PC-3 (cell line): ENCODE data around the gene DOC2A. TPM values are rescaled to one million over a fixed set of nuclear protein-coding genes. Genes with fewer than 3 reads are reported as not detected.

Experiments used
- ATAC-seq: fragments of 200-7000 bp; cut with Tn5 transposase; 2 replicates; pipeline ENCODE4 v1.9.1; 2020; ENCODE audit warnings: mild to moderate bottlenecking, moderate library complexity
- BruUV-seq: library from RNA; stranded (reverse); fragments of 400-500 nt; replicated peaks from 2 replicates; lab custom pipeline; 2021; lab: Mats Ljungman, UMichigan
- CTCF ChIA-PET: fragments of 300-600 bp; sonication (Branson Sonifier 250); formaldehyde crosslinking; loops from one replicate; lab custom pipeline; 2022; ENCODE audit warnings: antibody characterized with exemption; lab: Charles Lee
- POLR2A ChIA-PET: fragments of 300-600 bp; sonication (Branson Sonifier 250); formaldehyde crosslinking; loops from one replicate; lab custom pipeline; 2022; ENCODE audit warnings: antibody characterized with exemption; ENCODE audit not compliant: unreplicated experiment; lab: Charles Lee
- DNase-seq: peaks from one replicate; pipeline ENCODE4 v3.0.0-alpha.2; 2015
- H2AFZ ChIP-seq: fragments of 300-600 bp; sonication (generic); 2 replicates; pipeline ENCODE4 v1.6.0; 2016; ENCODE audit warnings: antibody characterized with exemption, low read length
- H3F3A ChIP-seq: fragments of 300-600 bp; sonication (generic); one replicate; pipeline ENCODE4 v1.6.0; 2017; ENCODE audit warnings: antibody characterized with exemption, low read length, control low read depth, mild to moderate bottlenecking; ENCODE audit not compliant: unreplicated experiment
- H3K27ac ChIP-seq: fragments of 300-600 bp; sonication (generic); 2 replicates; pipeline ENCODE4 v1.5.1; 2016; ENCODE audit warnings: mild to moderate bottlenecking, low read length
- H3K27me3 ChIP-seq: fragments of 300-600 bp; sonication (generic); 2 replicates; pipeline ENCODE4 v1.6.1; 2016; ENCODE audit warnings: low read length, mixed read lengths
- H3K36me3 ChIP-seq: fragments of 300-600 bp; sonication (generic); 2 replicates; pipeline ENCODE4 v1.6.1; 2016; ENCODE audit warnings: low read depth, mixed run types, low read length, mixed read lengths
- H3K4me1 ChIP-seq: fragments of 300-600 bp; sonication (generic); 2 replicates; pipeline ENCODE4 v1.5.1; 2016; ENCODE audit warnings: low read length; ENCODE audit not compliant: insufficient read depth
- H3K4me2 ChIP-seq: fragments of 300-600 bp; sonication (generic); 2 replicates; pipeline ENCODE4 v1.6.0; 2016; ENCODE audit warnings: low read length
- H3K4me3 ChIP-seq: fragments of 300-600 bp; sonication (generic); 2 replicates; pipeline ENCODE4 v1.5.1; 2016; ENCODE audit warnings: mild to moderate bottlenecking, low read length, mixed read lengths
- H3K79me2 ChIP-seq: fragments of 300-600 bp; sonication (generic); 2 replicates; pipeline ENCODE4 v1.6.1; 2017; ENCODE audit warnings: low read length, mixed read lengths
- H3K9ac ChIP-seq: fragments of 300-600 bp; sonication (generic); 2 replicates; pipeline ENCODE4 v1.6.0; 2016; ENCODE audit warnings: mild to moderate bottlenecking, low read length
- H3K9me2 ChIP-seq: fragments of 300-600 bp; sonication (generic); replicated peaks from 2 replicates; pipeline ENCODE4 v1.6.1; 2016; ENCODE audit warnings: mixed run types, low read length, mixed read lengths
- H3K9me3 ChIP-seq: fragments of 300-600 bp; sonication (generic); 2 replicates; pipeline ENCODE4 v1.6.1; 2016; ENCODE audit warnings: low read length, mixed read lengths
- H4K20me1 ChIP-seq: fragments of 300-600 bp; sonication (generic); 2 replicates; pipeline ENCODE4 v1.6.1; 2016; ENCODE audit warnings: low read length, mixed read lengths
- EZH2 ChIP-seq: fragments of 300-600 bp; sonication (generic); IDR thresholded peaks from one replicate; pipeline ENCODE4 v1.6.1; 2017; ENCODE audit warnings: antibody characterized with exemption, mild to moderate bottlenecking, low read length; ENCODE audit not compliant: unreplicated experiment
- EZH2phosphoT487 ChIP-seq: fragments of 300-600 bp; sonication (generic); IDR thresholded peaks from 2 replicates; pipeline ENCODE4 v1.6.1; 2018; ENCODE audit warnings: mild to moderate bottlenecking, antibody characterized with exemption, low read length, borderline replicate concordance
- intact Hi-C: fragments of 100-400 bp; cut with micrococcal nuclease; formaldehyde crosslinking; loops from 2 replicates; pipeline ENCODE4 v1.9.0; 2023
- total RNA-seq: library from RNA; depleted of rRNA; stranded (reverse); fragments of >200 nt; gene quantifications from 2 replicates; pipeline ENCODE4 v1.2.3, GENCODE V29; 2014
- TF ChIP-seq, protein P1 (sequence below): fragments of 300-600 bp; sonication (generic); conservative IDR thresholded peaks from 2 replicates; pipeline ENCODE4 v1.5.1; 2017; ENCODE audit warnings: antibody characterized with exemption, low read depth, mild to moderate bottlenecking, low read length

DOC2A gene
- total RNA-seq, 1 experiment from 2014 or later = 4.6 TPM

DNA sequence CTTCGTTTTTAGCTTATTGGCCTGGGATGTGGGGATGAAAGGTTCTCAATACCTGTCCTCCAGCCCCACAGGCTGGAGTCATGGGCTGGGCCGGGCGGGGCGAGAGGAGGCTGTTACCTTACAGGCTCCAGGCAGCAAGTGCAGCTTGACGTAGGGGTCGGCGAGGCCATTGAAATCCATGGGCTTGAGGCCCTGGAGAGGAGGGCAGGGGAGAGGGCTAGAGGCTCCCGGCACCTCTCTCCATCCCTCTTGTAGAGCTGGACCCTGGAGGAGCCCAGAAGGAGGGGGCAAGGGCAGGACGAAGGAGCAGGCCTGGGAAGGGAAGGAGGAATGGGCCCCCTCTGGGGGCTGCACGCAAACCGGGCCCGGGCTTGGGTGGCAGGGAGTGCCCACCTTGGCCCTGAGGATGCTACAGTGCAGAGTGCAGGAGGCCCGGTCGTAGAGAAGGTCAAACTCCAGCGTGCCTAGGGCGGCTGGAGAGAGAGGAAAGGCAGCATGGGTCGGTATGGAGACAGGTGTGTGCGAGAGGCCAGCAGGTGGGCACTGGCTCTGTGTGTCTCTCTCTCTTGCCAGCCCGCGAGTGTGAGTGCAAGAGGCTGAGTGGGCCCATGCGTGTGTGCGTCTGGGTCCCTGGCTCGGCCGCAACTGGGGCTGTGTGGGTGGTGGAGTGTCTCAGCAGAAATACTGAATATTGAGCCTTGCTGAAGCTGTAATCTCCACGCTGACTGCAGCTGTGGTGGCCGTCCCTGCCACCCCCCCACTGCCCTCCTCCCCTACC lies 1.6 kb downstream of the DOC2A start:
- no peaks in the 10 kb centered on the region for H3K9me2 ChIP-seq
- TF ChIP-seq, protein P1, sequence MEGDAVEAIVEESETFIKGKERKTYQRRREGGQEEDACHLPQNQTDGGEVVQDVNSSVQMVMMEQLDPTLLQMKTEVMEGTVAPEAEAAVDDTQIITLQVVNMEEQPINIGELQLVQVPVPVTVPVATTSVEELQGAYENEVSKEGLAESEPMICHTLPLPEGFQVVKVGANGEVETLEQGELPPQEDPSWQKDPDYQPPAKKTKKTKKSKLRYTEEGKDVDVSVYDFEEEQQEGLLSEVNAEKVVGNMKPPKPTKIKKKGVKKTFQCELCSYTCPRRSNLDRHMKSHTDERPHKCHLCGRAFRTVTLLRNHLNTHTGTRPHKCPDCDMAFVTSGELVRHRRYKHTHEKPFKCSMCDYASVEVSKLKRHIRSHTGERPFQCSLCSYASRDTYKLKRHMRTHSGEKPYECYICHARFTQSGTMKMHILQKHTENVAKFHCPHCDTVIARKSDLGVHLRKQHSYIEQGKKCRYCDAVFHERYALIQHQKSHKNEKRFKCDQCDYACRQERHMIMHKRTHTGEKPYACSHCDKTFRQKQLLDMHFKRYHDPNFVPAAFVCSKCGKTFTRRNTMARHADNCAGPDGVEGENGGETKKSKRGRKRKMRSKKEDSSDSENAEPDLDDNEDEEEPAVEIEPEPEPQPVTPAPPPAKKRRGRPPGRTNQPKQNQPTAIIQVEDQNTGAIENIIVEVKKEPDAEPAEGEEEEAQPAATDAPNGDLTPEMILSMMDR = no peak
- TF ChIP-seq EZH2phosphoT487 (no peak), EZH2 (no peak)
- DNase-seq (no peak), ATAC-seq (no peak)
- no peaks in the 10 kb centered on the region for H4K20me1 ChIP-seq
- H3K4me1 ChIP-seq = no peaks in the 10 kb centered on the region
- H3F3A ChIP-seq = no peaks in the 10 kb centered on the region
- BruUV-seq = no TSS peak
- no peak overlapping the region for H3K9ac ChIP-seq
- POLR2A ChIA-PET = interaction anchor here (0.6 kb wide), 1 partner anchor 526 kb away, joined by 4 read pairs; no protein-coding TSS in a partner anchor
- H2AFZ ChIP-seq = no peak overlapping the region
- no peak overlapping the region for H3K4me2 ChIP-seq
- no peaks in the 10 kb centered on the region for H3K9me3 ChIP-seq
- no peaks in the 10 kb centered on the region for H3K36me3 ChIP-seq
- intact Hi-C loops = no loop called here
- no peak overlapping the region for H3K4me3 ChIP-seq
- no peak overlapping the region for H3K27ac ChIP-seq
- CTCF ChIA-PET = no interaction called here
- H3K79me2 ChIP-seq = no peaks in the 10 kb centered on the region
- H3K27me3 ChIP-seq = no peaks in the 10 kb centered on the region

DNA sequence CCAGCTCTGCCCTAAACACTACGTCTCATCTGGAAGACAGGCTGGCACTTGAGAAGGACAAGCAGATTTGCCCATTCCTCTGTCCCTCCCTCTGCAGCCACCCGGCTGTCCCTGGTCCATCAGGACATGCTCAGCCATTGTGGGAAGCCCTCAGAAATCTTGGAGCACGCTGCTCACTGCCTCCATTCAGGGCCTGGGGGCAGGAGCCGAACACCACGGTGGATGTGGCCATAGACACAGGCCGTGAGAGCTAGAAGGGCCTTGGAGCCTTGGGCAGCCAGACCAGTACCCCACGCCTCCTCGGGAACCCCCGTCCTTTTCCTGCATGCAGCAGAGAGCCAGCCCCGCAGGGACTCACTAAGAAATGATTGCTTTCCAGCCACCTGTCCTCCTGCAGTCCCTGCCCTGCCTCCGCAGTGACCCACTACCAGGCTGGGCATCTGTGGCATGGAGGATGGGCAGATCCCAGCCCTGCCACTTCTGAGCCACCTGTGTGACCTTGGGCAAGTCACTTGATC lies 3.4 kb downstream of the DOC2A start:
- Histone ChIP-seq H4K20me1 (no peaks in the 10 kb centered on the region), H3K27ac (no peak overlapping the region), H3K4me1 (no peaks in the 10 kb centered on the region), H3K9me3 (no peaks in the 10 kb centered on the region), H3F3A (no peaks in the 10 kb centered on the region), H3K36me3 (no peaks in the 10 kb centered on the region), H3K27me3 (no peaks in the 10 kb centered on the region), H3K79me2 (no peaks in the 10 kb centered on the region), H3K9ac (no peak overlapping the region), H3K4me3 (no peak overlapping the region), H3K9me2 (no peaks in the 10 kb centered on the region), H2AFZ (no peak overlapping the region), H3K4me2 (no peak overlapping the region)
- no peak for DNase-seq
- ChIA-PET CTCF (no interaction called here), POLR2A (no interaction called here)
- ATAC-seq = no peak
- no TSS peak for BruUV-seq
- TF ChIP-seq, protein P1 = no peak
- TF ChIP-seq EZH2phosphoT487 (no peak), EZH2 (no peak)
- intact Hi-C loops = no loop called here
